Measurements from ENCODE around the gene PTPMT1.
"Not testable (repeated sequence)": the region's sequence is repeated elsewhere in the genome, so short reads cannot be mapped to it uniquely, and the experiment has no call there.

Gene PTPMT1

DNA sequence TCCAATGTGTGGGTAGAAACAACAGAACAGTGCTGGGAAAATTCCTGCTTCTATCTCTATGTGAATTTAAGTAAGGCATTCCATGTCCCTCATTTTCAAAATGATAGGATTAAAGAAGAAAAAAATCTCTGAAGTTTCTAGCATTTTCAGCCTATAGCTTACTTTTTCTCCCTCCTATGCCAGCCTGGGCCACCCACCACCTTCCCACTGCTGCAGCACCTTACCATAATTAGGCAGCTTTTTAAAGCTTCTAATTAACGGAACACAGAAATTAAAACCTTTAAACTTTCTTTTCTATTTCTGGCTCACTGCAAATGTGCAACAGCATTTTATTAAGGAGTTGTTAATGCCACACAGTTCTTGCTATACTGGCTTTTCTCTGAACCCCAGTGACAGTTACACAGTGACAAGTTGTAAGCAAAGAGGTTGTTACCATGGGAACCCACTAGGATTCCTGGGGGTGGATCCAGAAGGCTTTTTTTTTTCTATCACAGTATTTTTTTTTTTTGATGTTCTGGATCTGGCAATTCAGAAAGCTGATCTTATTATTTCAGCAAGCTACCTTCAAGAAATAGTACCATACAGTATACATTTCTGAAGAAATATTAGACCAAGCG lies 32.7 kb upstream of the PTPMT1 start:
- Histone ChIP-seq H3K27me3 (ENCODE audit: insufficient read depth, low read length) (no peaks in the 10 kb centered on the region), H3K4me3 (ENCODE audit: low read length) (no peak overlapping the region), H3K9me3 (ENCODE audit: low read length) (no peaks in the 10 kb centered on the region), H2AFZ (ENCODE audit: low read depth, low read length) (no peak overlapping the region), H3K36me3 (ENCODE audit: insufficient read depth, low read length) (peaks cover 3% of the 10 kb centered on the region), H3K4me1 (ENCODE audit: insufficient read depth, low read length) (peaks cover 20% of the 10 kb centered on the region)

DNA sequence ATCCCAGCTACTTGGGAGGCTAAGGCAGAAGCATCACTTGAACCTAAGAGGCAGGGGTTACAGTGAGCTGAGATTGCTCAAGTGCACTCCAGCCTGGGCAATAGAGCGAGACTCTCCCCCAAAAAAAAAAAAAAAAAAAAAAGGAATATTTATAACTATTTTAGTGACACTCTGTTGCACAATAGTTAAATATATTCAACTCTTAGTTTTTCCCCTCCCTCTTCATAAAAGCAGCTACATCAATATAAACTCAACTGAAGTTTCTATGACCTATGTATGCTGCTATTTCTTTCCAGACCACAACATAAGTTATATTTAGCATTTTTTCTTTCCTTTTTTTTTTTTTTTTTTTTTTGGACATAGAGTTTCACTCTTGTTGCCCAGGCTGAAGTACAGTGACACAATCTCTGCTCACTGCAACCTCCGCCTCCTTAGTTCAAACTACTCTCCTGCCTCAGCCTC lies 31.7 kb upstream of the PTPMT1 start:
- H3K9me3 ChIP-seq (ENCODE audit: low read length) = no peaks in the 10 kb centered on the region
- no peak overlapping the region for H2AFZ ChIP-seq (ENCODE audit: low read depth, low read length)
- H3K27me3 ChIP-seq (ENCODE audit: insufficient read depth, low read length) = no peaks in the 10 kb centered on the region
- peaks cover 20% of the 10 kb centered on the region for H3K4me1 ChIP-seq (ENCODE audit: insufficient read depth, low read length)
- H3K4me3 ChIP-seq (ENCODE audit: low read length) = no peak overlapping the region
- peaks cover 3% of the 10 kb centered on the region for H3K36me3 ChIP-seq (ENCODE audit: insufficient read depth, low read length)

DNA sequence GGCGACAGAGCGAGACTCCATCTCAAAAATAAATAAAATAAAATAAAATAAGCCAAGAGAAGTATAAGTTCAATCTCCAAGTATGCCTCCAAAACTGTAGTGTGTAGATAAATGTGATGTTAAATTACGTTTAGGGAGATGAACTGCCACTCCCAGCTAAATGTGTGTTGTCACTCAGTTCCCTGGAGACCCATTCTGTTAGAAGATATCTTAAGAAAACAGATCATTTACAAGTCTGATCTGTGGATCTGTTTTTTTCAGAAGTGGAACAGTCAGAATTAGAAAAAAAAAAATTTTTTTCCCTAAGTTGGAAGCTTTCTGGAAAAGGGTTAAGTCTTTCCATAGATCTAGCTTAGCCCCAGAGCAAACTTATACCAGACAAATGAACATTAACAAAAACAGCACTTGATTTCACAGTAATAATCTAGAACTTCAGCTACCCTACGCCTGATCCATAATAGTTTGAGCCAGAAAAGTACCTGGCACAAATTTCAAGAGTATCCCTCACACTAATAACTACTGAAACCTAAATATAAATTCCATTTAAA lies 30.6 kb upstream of the PTPMT1 start:
- H3K36me3 ChIP-seq (ENCODE audit: insufficient read depth, low read length) = no peaks in the 10 kb centered on the region

DNA sequence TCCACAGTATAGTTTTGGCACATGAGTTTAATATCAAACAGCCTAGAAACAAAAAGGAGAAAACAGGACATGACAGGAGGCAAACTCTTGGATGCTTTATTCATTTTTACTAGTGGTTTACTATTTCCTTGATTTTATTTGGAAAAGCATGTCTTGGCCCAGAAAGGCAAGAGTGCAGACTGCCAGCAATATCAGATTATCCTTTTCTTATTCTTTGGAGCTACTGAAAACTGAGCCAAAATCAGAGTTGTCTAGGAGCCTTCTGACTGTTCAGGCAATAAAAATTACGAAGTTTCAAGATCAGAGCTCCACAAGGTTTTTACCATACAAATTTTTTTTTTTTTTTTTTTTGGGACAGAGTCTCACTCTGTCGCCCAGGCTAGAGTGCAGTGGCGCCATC lies 28.5 kb upstream of the PTPMT1 start:
- Histone ChIP-seq H2AFZ (ENCODE audit: low read depth, low read length) (no peak overlapping the region), H3K4me3 (ENCODE audit: low read length) (no peak overlapping the region), H3K4me1 (ENCODE audit: insufficient read depth, low read length) (peaks cover 16% of the 10 kb centered on the region), H3K36me3 (ENCODE audit: insufficient read depth, low read length) (no peaks in the 10 kb centered on the region), H3K9me3 (ENCODE audit: low read length) (no peaks in the 10 kb centered on the region), H3K27me3 (ENCODE audit: insufficient read depth, low read length) (no peaks in the 10 kb centered on the region)

More for the DNA sequence above, 30.6 kb upstream of the PTPMT1 start:
- H3K27me3 ChIP-seq (ENCODE audit: insufficient read depth, low read length) = no peaks in the 10 kb centered on the region
- peaks cover 20% of the 10 kb centered on the region for H3K4me1 ChIP-seq (ENCODE audit: insufficient read depth, low read length)
- no peak overlapping the region for H3K4me3 ChIP-seq (ENCODE audit: low read length)
- H2AFZ ChIP-seq (ENCODE audit: low read depth, low read length) = no peak overlapping the region
- no peaks in the 10 kb centered on the region for H3K9me3 ChIP-seq (ENCODE audit: low read length)

DNA sequence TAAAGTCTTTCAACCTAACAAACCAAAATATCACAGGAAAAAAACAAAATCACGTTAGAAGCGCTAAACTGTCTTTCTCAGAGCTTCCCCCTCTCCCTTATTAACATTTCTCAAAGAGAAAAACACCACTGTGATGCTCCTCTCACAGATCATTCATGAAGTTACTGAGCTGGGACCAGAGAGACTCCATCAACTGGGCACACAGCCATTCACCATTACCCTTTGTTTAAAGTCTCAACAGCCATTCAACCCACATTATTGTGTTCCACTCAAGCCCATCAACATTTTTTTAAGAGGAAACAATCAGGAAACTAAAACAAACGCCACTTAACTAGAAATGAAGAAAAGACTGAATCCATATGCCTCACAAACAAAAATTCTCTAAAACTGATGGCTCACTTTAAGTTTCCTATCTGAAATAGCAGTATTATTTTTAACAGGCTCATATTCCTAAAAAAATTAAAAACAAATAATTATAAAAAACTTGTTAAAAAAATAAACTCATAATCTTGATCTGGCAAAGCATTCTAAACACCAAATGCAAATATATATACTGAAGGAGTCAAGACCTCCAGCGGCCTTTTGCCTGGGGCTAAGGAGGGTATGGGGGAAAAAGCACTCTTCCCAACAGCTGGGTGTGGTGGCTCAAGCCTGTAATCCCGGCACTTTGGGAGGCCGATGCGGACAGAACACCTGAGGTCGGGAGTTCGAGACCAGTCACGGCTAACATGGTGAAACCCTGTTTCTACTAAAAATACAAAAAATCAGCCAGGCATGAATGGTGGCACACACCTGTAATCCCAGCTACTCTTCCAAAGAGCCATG lies 26.4 kb upstream of the PTPMT1 start:
- Histone ChIP-seq H3K4me1 (ENCODE audit: insufficient read depth, low read length) (no peaks in the 10 kb centered on the region), H3K27me3 (ENCODE audit: insufficient read depth, low read length) (no peaks in the 10 kb centered on the region), H3K36me3 (ENCODE audit: insufficient read depth, low read length) (no peaks in the 10 kb centered on the region), H3K4me3 (ENCODE audit: low read length) (no peak overlapping the region), H3K9me3 (ENCODE audit: low read length) (no peaks in the 10 kb centered on the region), H2AFZ (ENCODE audit: low read depth, low read length) (no peak overlapping the region)

DNA sequence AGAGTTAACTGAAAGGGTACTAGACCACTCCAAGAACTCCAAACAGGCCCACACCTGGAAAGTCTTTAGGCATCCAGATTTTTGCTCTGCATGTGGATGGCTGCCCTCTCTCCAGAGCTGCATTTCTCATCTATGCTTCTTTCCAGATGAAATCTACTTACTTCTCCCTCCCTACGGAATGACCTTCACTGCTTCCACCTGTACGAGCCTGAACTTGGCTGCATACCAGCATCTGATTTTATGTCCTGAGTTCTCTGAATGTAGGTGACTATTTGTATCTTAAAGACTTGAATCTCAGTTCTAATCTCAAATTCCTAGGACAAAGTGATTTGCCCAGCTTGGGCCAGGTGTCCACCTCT lies 25.7 kb upstream of the PTPMT1 start:
- Histone ChIP-seq H3K4me3 (ENCODE audit: low read length) (no peak overlapping the region), H3K27me3 (ENCODE audit: insufficient read depth, low read length) (no peaks in the 10 kb centered on the region), H3K9me3 (ENCODE audit: low read length) (no peaks in the 10 kb centered on the region), H3K36me3 (ENCODE audit: insufficient read depth, low read length) (no peaks in the 10 kb centered on the region), H3K4me1 (ENCODE audit: insufficient read depth, low read length) (no peaks in the 10 kb centered on the region), H2AFZ (ENCODE audit: low read depth, low read length) (no peak overlapping the region)

DNA sequence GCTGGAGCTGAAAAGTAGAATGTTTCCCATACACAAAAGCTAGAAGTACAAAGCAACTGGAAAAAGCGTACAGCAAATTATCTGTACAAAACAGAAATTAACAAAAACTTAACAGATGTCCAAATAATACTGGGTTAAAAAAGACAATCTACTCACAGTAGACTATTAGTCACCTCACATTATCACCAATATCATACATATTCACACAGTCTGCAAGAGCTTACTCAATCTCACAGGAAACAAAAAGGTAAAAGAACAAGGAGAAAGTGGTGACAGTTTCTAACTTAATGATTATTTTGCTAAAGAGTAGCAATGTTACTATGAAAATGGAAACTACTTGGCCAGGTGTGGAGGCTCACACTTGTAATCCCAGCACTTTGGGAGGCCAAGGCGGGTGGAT lies 24.3 kb upstream of the PTPMT1 start:
- no peak overlapping the region for H3K4me3 ChIP-seq (ENCODE audit: low read length)
- no peaks in the 10 kb centered on the region for H3K27me3 ChIP-seq (ENCODE audit: insufficient read depth, low read length)
- no peaks in the 10 kb centered on the region for H3K9me3 ChIP-seq (ENCODE audit: low read length)
- no peak overlapping the region for H2AFZ ChIP-seq (ENCODE audit: low read depth, low read length)
- no peaks in the 10 kb centered on the region for H3K36me3 ChIP-seq (ENCODE audit: insufficient read depth, low read length)
- no peaks in the 10 kb centered on the region for H3K4me1 ChIP-seq (ENCODE audit: insufficient read depth, low read length)

DNA sequence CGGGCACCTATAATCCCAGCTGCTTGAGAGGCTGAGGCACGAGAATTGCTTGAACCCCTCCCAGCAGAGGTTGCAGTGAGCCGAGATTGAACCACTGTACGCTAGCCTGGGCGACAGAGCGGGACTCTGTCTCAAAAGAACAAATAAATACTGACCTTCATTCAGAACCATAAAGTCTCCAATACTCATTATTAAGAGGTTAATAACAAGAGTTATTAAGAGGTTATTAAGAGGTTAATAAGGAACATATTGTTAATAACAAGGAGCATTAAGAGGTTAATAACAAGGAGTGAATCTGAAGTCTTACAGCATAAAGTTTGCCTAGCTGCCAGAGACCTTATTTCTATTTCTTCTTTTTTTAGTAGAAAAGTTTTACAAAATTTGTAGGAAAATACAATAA lies 20.1 kb upstream of the PTPMT1 start:
- Histone ChIP-seq H3K4me1 (ENCODE audit: insufficient read depth, low read length) (no peaks in the 10 kb centered on the region), H3K36me3 (ENCODE audit: insufficient read depth, low read length) (peaks cover 13% of the 10 kb centered on the region), H3K4me3 (ENCODE audit: low read length) (no peak overlapping the region), H3K27me3 (ENCODE audit: insufficient read depth, low read length) (no peaks in the 10 kb centered on the region), H2AFZ (ENCODE audit: low read depth, low read length) (no peak overlapping the region), H3K9me3 (ENCODE audit: low read length) (no peaks in the 10 kb centered on the region)

DNA sequence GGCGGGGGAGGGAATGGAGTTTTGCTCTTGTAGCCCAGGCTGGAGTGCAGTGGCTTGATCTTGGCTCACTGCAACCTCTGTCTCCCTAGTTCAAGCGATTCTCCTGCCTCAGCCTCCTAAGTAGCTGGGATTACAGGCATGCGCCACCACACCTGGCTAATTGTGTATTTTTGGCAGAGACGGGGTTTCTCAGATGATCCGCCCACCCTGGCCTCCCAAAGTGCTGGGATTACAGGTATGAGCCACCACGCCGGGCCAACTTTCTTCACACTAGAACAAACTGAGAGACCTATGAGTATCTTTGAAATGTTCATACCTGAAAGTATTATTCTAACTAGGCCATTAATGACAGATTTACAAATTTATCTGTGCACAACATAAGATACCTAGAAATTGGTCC lies 19.1 kb upstream of the PTPMT1 start:
- not testable (repeated sequence) for H3K9me3 ChIP-seq (ENCODE audit: low read length)

DNA sequence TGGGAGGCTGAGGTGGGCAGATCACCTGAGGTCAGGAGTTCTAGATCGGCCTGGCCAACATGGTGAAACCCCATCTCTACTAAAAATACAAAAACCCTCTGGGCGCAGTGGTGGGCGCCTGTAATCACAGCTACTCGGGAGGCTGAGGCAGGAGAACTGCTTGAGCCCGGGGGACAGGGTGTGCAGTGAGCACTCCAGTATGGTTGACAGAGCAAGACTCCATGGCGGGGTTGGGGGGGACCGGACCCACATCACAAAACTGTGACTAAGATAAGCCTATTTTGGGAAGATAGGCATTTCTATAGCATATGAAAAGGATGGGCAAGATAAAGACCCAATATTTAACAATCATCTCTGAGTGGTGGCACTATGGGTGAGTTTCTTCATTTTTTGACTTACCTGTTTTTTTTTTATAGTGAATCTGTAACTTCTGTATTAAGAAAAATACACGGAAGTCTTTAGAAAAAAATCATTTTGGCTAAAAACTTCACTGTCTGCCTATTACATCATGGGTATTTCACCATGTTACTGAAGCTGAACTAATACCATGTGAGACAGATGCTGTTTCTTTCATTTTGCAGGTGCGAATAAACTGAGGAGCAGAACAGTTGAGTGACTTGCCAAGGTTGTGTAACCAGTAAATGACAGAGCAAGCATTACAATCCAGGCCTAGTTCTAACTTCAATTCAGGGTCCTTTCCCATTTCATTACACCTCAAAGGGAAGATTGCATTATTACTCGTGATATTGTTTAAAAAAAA lies 14.9 kb upstream of the PTPMT1 start:
- Histone ChIP-seq H3K4me3 (ENCODE audit: low read length) (peak overlapping the region; percentile 85), H3K36me3 (ENCODE audit: insufficient read depth, low read length) (peaks cover 21% of the 10 kb centered on the region), H3K9me3 (ENCODE audit: low read length) (no peaks in the 10 kb centered on the region), H3K4me1 (ENCODE audit: insufficient read depth, low read length) (peaks cover 18% of the 10 kb centered on the region), H2AFZ (ENCODE audit: low read depth, low read length) (no peak overlapping the region), H3K27me3 (ENCODE audit: insufficient read depth, low read length) (no peaks in the 10 kb centered on the region)

More for the DNA sequence above, 19.1 kb upstream of the PTPMT1 start:
- H3K36me3 ChIP-seq (ENCODE audit: insufficient read depth, low read length) = peaks cover 19% of the 10 kb centered on the region
- not testable (repeated sequence) for H3K4me1 ChIP-seq (ENCODE audit: insufficient read depth, low read length); H3K4me3 ChIP-seq (ENCODE audit: low read length); H2AFZ ChIP-seq (ENCODE audit: low read depth, low read length); H3K27me3 ChIP-seq (ENCODE audit: insufficient read depth, low read length)

DNA sequence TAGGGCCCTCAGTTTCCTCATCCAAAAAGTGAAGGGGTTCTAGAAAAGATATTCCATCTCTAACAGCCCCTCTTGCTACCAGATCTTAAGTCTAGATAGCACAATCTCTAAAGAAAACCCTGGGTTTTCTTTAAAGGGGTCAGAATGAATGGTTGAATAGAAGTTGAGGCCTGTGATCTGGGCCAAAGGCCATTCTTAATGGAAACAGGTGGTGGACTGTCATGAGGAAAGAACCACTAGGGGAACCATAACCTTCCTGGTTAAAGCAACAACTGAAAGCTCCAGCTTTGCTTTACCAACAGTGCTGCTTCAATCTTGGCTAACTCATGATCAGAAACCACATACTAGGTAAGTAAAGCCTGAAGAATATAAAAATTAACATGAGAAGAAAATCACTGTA lies 14.3 kb upstream of the PTPMT1 start:
- Histone ChIP-seq H3K9me3 (ENCODE audit: low read length) (no peaks in the 10 kb centered on the region), H3K36me3 (ENCODE audit: insufficient read depth, low read length) (peaks cover 21% of the 10 kb centered on the region), H3K4me3 (ENCODE audit: low read length) (peak overlapping the region; percentile 85), H3K27me3 (ENCODE audit: insufficient read depth, low read length) (no peaks in the 10 kb centered on the region), H2AFZ (ENCODE audit: low read depth, low read length) (no peak overlapping the region), H3K4me1 (ENCODE audit: insufficient read depth, low read length) (peaks cover 18% of the 10 kb centered on the region)

DNA sequence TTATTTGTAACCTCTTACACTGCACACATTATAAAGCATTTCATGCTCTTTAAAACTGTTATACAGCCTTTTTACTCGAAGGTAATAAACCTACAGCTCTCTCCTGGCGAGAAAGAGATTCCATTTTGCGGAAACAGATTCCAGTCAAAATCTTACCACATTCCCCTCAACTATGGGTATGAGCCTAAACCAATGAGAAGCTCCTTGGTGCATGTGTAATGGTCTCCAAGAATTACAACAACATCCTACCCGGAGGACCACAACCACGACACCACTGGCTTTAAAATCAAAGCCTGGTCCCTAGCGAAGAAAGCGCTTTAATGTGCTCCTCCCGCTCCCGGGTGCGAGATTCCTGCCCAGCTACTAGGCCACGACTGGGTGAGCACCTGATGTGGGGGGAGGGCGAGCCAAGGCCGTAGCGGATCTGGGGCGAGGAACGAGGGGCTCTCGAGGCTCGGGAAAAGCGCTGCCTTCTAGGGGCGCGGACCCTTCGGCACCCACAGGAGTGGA lies 13.3 kb upstream of the PTPMT1 start:
- Histone ChIP-seq H3K4me3 (ENCODE audit: low read length) (peak overlapping the region; percentile 85), H3K4me1 (ENCODE audit: insufficient read depth, low read length) (peaks cover 18% of the 10 kb centered on the region), H3K36me3 (ENCODE audit: insufficient read depth, low read length) (peaks cover 20% of the 10 kb centered on the region), H3K9me3 (ENCODE audit: low read length) (no peaks in the 10 kb centered on the region), H2AFZ (ENCODE audit: low read depth, low read length) (peak overlapping the region; percentile 6), H3K27me3 (ENCODE audit: insufficient read depth, low read length) (no peaks in the 10 kb centered on the region)
